Measurements from ENCODE around the gene WFDC6. TPM values are rescaled to one million over a fixed set of nuclear protein-coding genes. Genes with fewer than 3 reads are reported as not detected.

WFDC6 gene
- total RNA-seq, 1 experiment from 2014 or later = not detected

DNA sequence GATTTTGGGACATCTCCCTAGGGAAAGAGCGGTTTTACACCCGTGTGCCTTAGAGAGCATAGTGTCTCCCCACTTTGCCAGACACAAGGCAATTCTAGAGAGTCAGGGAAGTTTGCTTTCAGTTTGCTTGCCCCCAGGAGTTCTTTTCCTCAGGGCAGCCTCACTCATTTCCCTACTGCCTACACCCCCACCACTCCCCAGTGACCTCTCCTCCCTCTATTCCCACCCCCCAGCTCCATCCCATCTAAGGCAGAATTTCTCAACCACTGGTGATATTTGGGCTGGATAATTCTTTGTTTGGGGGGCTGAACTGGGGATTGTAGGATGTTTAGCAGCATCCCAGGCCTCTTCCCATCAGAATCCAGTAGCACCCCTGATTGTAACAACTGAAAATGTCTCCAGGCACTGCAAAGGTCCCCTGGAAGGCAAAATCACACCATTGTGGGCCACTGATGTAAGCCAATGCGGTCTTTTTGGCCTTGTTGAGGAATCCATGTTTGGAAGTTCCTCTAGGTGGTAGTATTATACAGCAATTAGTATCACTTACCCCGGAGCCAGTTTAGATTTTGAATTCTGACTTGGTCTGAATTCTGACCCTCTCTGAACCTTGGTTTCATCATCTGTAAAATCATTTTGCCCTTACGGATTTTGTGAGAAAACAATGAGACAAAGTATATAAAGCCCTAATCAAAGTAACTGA is 6.6 kb upstream of the WFDC6 start:
- peaks cover 32% of the 10 kb centered on the region for H3K27me3 ChIP-seq
- no peak for DNase-seq
- no peaks in the 10 kb centered on the region for H3K36me3 ChIP-seq
- H3K4me3 ChIP-seq = no peak overlapping the region
- no peaks in the 10 kb centered on the region for H3K9me3 ChIP-seq

DNA sequence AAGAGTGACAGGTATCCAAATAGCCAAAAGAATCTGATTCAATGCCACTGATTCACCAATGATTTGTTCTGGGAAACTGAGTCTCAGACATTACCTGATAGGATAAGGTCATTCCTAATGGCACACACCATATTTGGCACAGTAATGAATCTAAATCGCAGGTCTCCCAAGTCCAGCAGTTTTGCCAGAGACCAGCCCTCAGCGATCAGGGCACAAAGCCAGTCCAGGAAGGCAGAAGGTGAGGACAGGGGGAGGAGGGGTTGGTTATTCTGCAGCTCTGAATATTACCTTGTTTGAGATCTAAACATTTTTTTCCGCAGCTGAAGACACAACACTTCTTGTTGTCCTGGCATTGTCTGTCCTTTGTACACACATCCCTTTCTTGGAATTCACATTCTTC is 6.1 kb upstream of the WFDC6 start:
- Histone ChIP-seq H3K27me3 (peaks cover 37% of the 10 kb centered on the region), H3K36me3 (no peaks in the 10 kb centered on the region), H3K9me3 (no peaks in the 10 kb centered on the region), H3K4me3 (no peak overlapping the region)
- no peak for DNase-seq

DNA sequence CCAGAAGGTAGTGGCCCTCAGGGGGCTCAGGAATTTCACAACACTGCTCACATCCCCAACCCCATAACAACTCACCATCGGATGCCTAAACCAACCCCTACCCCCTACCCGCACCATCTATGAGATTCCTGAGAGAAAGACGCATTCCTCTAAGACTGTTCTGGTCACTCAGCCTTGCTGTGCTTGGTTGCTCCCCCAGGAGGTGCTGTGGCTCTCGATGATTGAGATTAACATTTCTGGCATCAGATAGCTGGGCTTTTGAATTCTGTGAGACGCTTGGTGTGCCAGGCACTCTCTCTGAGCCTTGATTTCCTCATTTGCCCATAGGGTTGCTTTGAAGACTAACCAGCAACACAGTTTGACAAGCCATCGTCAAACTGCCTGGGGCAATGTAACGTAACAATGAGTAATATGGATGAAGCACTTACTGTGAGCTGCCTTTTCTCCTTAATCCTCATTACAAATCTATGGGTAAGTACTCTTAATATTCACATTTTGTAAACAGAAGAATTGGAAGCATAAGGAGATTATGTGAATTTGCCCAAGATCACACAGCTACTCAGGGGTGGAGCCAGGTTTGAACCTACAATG is 978 bp downstream of the WFDC6 start:
- no peaks in the 10 kb centered on the region for H3K9me3 ChIP-seq
- H3K36me3 ChIP-seq = no peaks in the 10 kb centered on the region
- peaks cover 60% of the 10 kb centered on the region for H3K27me3 ChIP-seq
- peak; percentile 24 for DNase-seq
- H3K4me3 ChIP-seq = no peak overlapping the region

DNA sequence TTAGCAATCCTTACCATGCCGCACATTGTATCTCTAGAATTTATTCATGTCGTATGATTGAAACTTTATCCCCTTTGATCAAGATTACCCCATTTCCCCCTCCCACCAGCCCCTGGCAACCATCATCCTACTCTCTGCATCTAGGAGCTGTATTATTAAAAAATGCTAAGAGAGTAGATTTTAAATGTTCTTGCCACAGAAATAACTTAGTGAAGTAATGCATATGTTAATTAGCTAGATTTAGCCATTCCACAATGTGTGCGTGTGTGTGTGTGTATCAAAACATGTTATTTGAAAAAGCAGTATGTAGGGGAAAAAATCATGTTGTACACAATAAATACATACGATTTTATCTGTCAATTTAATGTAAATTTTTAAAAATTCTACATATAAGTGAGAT is 12.0 kb downstream of the WFDC6 start:
- no peak for DNase-seq
- no peaks in the 10 kb centered on the region for H3K9me3 ChIP-seq
- peaks cover 51% of the 10 kb centered on the region for H3K27me3 ChIP-seq
- H3K36me3 ChIP-seq = no peaks in the 10 kb centered on the region
- H3K4me3 ChIP-seq = no peak overlapping the region

DNA sequence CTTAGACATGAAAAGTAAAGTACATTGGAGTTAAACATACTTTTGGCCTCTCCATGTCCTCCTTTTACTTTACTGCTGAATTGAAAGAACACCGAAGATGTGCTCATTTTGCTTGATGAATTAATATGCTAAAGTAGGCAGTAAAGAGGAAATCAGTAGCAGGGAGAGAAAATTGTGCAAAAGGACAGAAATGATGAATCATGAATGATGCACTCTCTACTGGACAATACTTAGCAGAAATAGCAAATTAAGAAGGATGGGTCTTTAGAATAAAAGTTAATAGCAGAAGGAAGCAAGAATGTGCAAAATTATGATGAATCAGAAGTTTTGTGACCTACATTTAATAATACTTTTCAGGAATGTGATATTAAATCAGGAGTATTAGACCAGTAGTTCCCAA is 15.5 kb downstream of the WFDC6 start:
- Histone ChIP-seq H3K9me3 (no peaks in the 10 kb centered on the region), H3K27me3 (peaks cover 49% of the 10 kb centered on the region), H3K4me3 (no peak overlapping the region), H3K36me3 (no peaks in the 10 kb centered on the region)
- DNase-seq = no peak

DNA sequence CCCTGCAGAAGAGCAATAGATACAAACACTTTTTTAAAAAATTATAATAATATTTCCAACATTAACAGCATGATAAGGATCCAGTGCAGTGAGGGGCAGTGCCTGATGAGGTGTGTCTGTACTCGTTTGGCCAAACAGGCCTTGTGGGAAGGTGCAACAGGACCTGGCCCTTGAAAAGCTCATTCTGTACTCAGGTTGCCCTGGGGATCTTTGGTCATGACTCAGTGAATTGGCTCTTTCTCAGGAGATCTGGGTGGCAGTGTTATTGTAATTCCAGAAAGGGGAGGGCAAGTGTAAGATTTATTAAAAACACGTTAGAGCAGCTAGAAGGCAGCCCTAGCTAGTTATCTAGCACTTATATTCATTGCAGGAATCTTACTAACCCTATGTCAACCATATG is 21.0 kb downstream of the WFDC6 start:
- DNase-seq = no peak
- H3K9me3 ChIP-seq = no peaks in the 10 kb centered on the region
- H3K4me3 ChIP-seq = no peak overlapping the region
- peaks cover 24% of the 10 kb centered on the region for H3K27me3 ChIP-seq
- H3K36me3 ChIP-seq = no peaks in the 10 kb centered on the region

DNA sequence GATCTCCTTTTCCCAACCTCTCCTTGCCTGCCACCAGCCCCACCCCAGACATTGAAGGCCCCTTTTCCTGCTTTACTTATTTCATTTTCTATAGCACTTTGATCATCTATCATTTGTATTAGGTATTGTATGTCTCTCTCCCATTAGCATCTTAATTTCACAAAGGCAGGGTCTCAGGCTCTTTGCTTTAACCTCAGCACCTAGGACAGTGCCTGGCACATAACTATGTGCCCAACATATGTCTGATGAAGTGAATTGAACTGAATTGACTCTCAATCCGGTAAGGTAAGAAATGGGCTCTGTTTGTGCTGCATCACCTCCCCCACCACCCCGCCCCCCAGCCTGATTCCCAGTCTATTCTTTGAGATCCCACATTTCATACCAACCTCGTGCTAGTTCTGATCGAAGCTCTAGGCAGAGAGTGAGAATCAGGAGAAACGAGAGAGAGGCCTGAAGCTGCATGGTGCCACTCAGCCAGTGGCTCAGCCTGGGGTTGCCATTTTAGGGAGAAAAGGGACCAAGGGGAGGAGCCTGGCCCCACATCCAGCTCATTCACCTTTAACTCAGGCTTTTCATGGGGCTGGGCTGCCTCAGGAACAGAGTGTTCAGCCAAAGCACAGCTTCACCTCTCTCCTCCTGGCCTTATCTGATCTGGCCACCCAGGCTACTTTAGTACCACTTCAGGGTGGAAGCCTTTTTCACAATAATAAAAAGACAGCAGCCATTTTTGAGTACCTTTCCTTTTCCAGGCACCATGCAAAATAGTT is 24.0 kb downstream of the WFDC6 start, which contains the start of gene SPINT3:
TSS of gene SPINT3 (minus strand) at position 476 of the 767 bp plus-strand sequence. CDS start at position 462, 14 bp downstream.
- Histone ChIP-seq H3K9me3 (no peaks in the 10 kb centered on the region), H3K27me3 (peaks cover 27% of the 10 kb centered on the region), H3K36me3 (no peaks in the 10 kb centered on the region), H3K4me3 (no peak within 1 kb of the TSS)
- DNase-seq = no peak

DNA sequence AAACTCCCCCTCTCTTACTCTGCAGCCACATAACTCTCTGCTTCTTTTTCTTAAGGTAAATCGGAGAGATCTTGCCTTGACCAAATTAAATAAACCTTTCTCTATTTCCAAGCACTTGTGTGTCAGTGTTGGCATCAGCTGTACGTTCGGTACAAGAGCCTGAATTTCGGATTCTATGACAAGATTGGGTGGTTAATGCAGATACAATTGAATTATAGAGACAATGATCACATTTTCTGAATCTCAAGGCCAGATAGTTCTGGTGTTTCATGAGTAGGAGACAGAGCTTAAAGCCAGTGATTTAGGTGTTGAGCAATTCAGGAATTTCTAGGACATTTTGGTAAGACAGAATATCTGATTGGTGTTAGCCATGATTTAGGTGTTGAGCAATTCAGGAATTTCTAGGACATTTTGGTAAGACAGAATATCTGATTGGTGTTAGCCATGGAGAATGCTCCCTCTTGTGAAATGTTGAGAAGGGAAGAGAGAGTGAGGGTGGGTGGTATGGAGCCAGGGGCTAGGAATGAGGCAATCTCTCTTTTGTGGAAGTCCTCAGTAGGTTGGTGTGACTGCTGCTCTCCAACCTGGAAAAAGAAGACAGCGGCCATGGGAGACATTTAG is 28.9 kb downstream of the WFDC6 start:
- Histone ChIP-seq H3K4me3 (no peak overlapping the region), H3K36me3 (no peaks in the 10 kb centered on the region), H3K27me3 (peaks cover 30% of the 10 kb centered on the region), H3K9me3 (no peaks in the 10 kb centered on the region)
- no peak for DNase-seq

DNA sequence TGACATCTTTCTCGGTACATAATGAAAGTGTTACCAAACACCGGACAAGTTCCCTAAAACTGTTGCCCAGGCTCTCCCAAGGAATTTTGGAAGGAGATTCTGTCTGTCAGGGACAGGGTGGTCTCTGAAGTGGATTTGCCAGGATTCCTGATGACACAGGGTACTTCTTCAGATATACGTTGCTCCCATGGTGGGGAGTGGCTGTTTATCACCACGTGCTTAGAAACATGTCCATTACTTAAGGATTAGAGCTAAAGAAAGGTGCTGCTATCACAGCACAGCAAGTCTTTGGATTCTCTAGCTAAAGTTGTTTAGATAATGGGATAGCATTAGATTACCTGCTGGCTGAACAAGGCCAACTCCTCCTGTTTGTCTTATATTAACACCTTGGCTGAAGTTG is 30.2 kb downstream of the WFDC6 start:
- DNase-seq = no peak
- Histone ChIP-seq H3K36me3 (no peaks in the 10 kb centered on the region), H3K4me3 (no peak overlapping the region), H3K27me3 (peaks cover 37% of the 10 kb centered on the region), H3K9me3 (no peaks in the 10 kb centered on the region)

DNA sequence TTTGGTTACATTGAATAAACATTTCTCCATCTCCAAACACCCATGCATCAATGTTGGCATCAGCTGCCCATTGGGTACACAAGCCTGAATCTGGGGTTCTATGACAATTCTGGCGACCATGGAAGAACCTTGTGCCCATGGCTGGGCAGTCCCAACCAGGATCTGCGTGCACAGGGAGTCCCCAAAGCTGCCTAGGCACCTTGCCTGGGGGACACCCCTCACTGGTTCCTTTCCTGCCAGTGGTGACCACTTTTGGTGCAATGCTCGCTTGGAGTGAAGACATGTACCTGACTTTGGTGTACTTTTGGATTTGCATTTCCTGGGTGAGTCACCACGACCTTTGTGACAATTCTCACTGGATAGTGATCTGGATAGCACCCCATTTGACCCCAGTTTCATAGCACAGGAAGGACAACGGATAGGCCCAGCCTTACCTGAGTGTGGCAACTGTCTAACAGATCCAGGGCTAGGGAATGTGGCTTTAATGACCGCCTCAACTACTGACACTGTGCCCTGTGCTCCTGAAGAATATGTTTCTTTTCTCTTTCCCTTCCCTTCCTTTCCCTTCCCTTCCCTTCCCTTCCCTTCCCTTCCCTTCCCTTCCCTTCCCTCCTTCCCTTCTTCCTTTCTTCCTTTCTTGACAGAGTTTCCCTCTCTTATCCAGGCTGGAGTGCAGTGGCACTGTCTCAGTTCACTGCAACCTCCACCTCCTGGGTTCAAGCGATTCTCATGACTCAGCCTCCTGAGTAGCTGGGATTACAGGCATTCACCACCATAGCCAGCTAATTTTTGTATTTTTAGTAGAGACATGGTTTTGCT is 31.0 kb downstream of the WFDC6 start:
- Histone ChIP-seq H3K9me3 (no peaks in the 10 kb centered on the region), H3K27me3 (peaks cover 31% of the 10 kb centered on the region), H3K36me3 (no peaks in the 10 kb centered on the region), H3K4me3 (no peak overlapping the region)
- no peak for DNase-seq

DNA sequence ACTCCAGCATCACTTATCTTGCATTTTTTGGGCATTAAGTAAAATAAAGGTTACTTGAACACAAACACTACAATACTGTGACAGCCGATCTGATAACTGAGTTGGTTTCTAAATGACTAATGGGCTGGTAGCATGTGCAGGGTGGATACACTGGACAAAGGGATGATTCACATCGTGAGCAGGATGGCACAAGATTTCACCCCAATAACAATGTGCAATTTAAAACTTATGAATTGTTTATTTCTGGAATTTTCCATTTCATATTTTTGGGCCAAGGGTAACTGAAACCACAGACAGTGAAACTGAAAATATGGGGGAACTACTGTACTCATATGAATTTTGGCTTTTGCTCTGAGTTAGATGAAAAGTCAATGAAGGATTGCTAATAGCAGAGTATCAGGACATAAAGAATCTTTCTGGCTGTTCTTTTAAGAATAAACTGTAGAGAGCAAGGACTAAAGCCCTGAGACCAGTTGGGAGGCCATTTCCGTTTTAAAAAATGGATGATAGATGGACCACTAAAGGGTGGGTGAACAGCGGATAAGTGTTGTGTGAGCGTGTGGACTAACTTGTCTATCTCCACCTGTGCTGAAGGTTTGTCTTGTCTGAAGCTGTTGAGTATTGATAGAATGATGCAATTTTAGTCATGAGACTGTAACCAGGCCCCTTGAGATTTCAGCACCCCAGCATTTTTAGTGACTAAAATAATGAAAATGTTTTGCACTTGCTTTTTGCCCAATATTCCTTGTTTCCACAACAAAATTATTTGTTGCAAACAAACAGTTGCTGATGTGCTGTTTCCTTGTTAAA is 32.1 kb downstream of the WFDC6 start:
- Histone ChIP-seq H3K4me3 (no peak overlapping the region), H3K27me3 (peaks cover 31% of the 10 kb centered on the region)
- DNase-seq = no peak

DNA sequence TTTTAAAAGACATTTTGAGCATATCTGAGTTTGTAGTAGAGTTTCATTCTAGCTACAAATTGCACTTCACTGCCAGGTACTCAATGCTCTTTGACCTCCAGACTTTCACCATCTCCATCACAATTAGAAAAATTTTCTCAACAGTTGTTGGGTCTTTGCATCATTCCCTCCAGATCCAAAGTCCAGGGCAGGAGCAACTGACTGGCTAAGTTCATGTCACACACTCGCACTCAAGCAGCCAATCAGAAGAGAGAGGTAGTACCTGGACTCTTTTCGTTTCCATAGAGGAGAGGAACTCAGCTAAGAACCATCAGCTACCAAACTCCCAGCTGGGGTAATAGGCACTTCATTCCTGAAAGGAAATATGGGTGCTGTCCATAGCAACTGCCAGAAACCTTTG is 32.9 kb downstream of the WFDC6 start:
- H3K4me3 ChIP-seq = no peak overlapping the region
- no peaks in the 10 kb centered on the region for H3K36me3 ChIP-seq
- no peaks in the 10 kb centered on the region for H3K9me3 ChIP-seq
- DNase-seq = no peak
- peaks cover 38% of the 10 kb centered on the region for H3K27me3 ChIP-seq

More for the DNA sequence above, 32.1 kb downstream of the WFDC6 start:
- H3K36me3 ChIP-seq = no peaks in the 10 kb centered on the region
- no peaks in the 10 kb centered on the region for H3K9me3 ChIP-seq

DNA sequence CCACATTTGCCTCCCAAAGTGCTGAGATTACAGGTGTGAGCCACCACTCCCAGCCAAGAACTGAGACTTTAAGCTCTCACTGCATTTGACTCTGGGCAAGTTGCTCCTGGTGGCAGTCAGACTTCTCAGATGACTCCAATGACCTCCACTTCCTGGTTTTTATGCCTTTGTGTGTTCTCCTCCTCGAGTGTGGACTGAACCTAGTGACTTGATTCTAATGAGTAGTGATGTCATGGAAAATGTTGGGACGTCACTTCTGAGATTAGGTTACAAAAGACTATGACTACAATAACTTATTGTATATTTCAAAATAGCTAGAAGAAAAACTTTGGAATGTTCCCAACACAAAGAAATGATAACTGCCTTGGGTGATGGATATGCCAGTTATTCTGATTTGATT is 35.9 kb downstream of the WFDC6 start:
- no peak for DNase-seq
- Histone ChIP-seq H3K9me3 (no peaks in the 10 kb centered on the region), H3K27me3 (peaks cover 45% of the 10 kb centered on the region), H3K4me3 (no peak overlapping the region), H3K36me3 (no peaks in the 10 kb centered on the region)

DNA sequence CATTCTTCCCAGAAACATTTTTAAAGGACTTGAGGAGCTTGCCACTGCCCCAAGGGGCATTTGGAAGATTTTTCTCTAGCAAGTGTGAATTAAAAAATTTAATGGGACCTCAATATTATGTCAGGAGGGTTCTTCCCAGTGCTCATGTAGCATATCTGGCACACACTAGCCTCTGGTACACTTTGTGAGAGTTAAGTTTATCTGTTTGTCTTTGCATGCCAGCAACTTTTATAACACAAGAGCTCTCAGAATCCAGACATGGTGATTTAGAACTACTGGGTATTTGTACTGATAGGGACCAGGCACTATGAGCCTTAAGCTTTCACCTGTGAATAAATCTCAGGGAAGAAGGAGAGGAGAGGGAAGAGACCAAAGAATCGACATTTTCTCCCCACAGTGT is 36.7 kb downstream of the WFDC6 start:
- Histone ChIP-seq H3K9me3 (no peaks in the 10 kb centered on the region), H3K27me3 (peaks cover 53% of the 10 kb centered on the region), H3K36me3 (no peaks in the 10 kb centered on the region), H3K4me3 (no peak overlapping the region)
- no peak for DNase-seq

DNA sequence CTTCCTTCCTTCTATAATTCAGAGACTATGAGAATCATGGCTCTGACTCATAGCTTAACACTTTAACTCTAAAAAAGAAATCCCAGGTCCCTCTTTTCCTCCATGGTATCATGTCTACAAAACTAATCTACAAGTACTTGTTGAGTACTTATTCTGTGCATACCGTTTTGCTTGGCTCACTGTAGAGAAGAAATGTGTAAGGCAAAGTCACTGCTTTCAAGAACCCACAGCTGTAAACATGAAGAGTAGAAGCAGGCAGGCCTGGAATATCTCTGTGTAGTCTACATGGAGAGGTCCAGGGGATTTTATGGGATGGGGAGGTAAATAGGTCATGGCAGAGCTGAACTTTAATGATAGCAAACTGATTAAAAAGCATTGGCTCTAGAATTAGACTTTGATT is 37.7 kb downstream of the WFDC6 start:
- DNase-seq = no peak
- peaks cover 60% of the 10 kb centered on the region for H3K27me3 ChIP-seq
- no peaks in the 10 kb centered on the region for H3K36me3 ChIP-seq
- no peaks in the 10 kb centered on the region for H3K9me3 ChIP-seq
- no peak overlapping the region for H3K4me3 ChIP-seq

DNA sequence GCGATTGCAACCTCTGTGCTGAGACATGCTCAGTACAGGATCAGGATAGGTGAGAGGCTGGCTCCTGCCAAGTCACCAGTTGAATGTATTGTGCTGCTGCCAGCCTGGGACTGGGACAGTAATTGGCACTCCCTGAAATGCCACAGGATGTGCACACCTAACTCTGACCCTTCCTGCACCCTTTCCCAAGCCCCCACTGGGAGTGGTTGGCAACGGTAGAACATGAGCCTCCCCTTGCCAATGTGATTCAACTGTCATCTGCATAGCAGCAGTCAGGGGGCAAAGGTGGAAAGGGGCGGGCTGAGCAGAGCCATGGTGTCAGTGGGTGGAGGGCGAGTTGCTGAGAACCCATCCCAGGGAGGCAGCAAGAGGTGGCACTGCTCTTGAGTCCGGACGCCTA is 39.3 kb downstream of the WFDC6 start:
- Histone ChIP-seq H3K27me3 (peaks cover 60% of the 10 kb centered on the region), H3K36me3 (no peaks in the 10 kb centered on the region), H3K9me3 (no peaks in the 10 kb centered on the region), H3K4me3 (no peak overlapping the region)
- DNase-seq = no peak

All from MG63 (cell line).